NOMO-1 (cell line): ENCODE results near the gene FKBP2.

Source experiments
- DNase-seq, 2 experiments: peaks; one replicate each; lab custom pipeline; 2025; ENCODE audit not compliant: unreplicated experiment in 2 of 2; lab: John Stamatoyannopoulos, UW

FKBP2 gene

GRCh38 chr11:64240435-64241240 lies at the start of gene FKBP2:
FKBP2 (plus strand) TSS chr11:64241095; CDS start chr11:64242388, 1,293 bp downstream.
- peak; percentile 91 to 96 for DNase-seq

DNA sequence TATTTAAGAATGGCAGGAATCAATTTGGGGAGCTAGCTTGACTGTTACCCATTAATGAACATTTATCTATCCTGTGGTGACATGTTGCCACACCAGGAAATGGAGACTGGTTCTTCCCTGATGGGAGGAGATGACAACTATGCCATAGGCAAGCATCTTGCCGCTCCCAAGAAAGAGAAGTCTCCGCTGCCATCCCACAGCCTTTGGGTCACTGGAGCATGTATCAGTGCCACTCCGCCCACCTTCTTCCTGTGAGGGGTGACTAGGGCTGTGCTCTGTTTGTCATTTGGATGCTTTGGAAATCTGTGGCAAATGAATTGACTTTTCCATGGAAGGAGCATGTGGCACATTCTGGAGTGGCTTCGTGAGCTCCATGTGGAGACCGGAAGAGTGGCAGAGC lies 48.5 kb upstream of the FKBP2 start:
- DNase-seq: no peak

- no peak for DNase-seq
These were observed 44.3 kb upstream of the FKBP2 start for GRCh38 chr11:64196626-64197025.

DNA sequence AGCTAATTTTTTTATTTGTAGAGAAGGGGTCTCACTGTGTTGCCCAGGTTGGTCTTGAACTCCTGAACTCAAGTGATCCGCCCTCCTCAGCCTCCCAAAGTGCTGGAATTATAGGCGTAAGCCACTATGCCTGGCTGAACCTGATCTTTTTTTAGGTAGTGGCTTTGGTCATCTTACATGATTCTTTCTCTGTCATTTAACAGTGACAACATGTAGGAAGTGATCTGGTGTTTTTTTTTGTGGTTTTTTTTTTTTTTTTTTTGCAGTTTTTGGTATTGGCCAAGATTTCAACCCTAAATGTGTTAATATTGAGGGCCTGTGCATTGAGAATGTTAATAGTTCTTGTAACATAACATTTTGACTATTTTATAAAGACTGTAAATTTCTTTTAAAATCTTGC lies 42.4 kb upstream of the FKBP2 start:
- DNase-seq: peak in 1 of 2 experiments; percentile 22

DNA sequence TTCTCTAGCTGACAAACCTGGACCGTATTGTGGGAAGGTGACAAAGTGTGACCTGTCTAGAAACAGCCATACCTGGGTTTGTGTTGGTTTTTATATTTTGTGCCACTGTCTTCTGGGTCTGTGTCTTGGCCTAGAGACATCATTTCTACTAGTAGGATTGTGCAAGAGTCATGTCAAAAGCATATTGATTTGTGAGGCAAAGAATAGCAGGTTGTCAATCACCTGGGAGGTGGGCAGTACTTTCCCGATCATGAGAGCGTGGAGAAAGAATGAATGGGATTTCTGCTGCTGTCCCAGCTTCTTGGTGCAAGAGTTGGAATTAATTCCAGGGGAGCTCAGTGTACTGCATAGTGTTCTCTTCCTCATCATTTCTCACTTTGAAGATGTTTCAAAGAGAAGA lies 39.4 kb upstream of the FKBP2 start:
- no peak for DNase-seq

- DNase-seq: no peak
These were observed 37.9 kb upstream of the FKBP2 start for GRCh38 chr11:64202992-64203391.

GRCh38 chr11:64203421-64204079 lies 37.3 kb upstream of the FKBP2 start:
- no peak for DNase-seq

- no peak for DNase-seq
These were observed 36.8 kb upstream of the FKBP2 start for GRCh38 chr11:64204080-64204440.

DNA sequence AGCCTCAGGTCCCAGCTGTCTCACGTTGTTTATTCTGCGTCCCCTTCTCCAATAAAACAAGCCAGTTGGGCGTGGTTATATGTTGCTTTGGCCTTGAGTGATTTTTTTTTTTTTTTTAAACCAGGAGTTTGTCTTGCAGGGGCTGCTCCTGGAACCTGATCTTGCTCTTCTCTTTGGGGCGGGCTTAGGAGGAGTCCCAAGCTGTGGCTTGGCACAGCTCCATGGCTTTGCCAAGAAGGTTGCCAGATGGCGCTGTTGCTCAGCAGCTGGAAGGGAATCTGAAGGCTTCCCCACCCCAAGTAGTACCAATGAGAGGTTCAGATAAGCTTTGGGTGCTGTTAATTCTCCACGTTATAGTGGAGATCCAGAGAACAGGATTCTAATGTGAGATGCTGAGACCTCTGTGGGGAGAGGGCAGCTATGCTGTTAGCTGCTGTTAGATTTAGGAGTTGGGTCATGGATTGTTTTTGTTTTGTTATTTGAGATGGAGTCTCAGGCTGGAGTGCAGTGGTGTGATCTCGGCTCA lies 36.4 kb upstream of the FKBP2 start:
- peak; percentile 71 to 76 for DNase-seq

DNA sequence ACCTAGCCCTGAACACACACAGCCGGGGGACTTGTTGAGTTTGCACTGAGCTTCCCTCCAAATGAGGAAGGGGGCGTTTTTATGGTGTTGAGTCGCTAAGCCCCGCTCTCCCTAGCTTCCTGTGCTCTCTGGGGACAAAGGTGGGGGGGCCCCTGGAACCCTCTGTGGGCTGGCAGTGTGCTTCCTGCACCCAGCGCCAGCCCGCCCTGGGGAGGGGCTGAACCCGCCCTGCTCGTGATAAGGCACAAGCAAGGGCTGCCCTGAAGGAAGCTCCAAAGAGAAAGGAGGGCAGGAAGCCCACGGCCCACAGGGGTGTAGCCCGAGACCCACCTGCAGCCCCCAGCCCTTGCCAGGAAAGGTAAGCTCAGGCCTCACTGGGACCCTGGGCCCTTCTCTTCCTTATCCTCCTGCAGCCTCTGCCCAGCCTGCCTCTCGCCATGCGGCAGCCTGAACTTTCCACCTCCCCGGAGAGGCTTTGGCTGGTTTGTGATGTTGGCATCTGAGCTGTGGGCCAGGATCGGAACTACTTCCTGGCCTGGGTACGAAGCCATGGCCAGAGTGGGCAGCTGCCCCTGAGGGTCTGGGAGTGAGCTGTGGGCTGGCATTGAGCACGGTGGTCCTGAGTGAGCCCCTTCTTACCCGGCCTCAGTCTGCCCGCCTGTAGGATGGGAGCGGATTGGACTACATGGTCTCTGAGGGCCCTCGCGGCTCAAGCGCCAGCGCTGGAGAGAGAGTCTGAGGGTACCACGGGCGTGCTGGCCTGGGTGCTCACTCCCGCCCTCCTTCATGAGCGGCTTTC lies 34.2 kb upstream of the FKBP2 start, which contains the start of gene FERMT3:
Gene FERMT3 (plus strand): TSS at position 265 of the 799 bp plus-strand sequence. CDS start 644 bp downstream, outside the sequence.
- DNase-seq: peak; percentile 50 to 77

- peak; percentile 92 for DNase-seq
These were observed 33.4 kb upstream of the FKBP2 start for GRCh38 chr11:64207256-64208085.

DNA sequence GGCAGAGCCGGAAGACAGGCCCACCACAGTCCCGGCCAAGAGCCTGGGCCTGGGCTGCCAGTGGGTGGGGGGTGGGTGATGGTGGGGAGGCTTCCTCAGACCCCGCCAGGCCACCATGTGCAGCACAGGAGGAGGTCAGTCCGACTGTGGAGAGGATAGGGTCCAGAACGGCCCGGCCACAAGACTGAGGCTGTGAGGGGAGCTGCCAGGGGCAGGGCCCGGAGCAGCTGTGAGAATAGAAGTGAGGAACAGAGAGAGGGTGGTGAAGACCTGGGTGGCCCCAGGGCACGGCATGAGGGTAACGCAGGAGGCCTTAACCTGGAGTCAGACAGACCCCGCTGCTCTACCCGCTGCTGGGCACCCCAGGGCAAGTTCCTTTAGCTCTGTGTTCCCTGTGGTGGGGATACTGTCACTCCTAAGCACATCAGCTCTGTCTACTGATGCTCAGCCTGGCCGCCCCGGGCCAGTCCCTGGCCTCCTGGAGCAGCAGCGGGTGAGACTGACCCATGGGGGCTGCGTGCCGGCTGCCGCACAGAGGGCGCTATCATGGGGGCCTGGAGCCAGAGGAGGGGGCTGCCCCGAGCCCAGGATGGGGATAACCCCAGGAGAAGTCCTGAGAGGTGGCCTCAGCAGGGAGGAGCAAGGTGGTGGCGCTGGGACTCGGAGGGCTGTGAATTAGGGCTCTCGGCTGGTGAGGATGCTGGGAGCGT lies 32.7 kb upstream of the FKBP2 start:
- no peak for DNase-seq

DNA sequence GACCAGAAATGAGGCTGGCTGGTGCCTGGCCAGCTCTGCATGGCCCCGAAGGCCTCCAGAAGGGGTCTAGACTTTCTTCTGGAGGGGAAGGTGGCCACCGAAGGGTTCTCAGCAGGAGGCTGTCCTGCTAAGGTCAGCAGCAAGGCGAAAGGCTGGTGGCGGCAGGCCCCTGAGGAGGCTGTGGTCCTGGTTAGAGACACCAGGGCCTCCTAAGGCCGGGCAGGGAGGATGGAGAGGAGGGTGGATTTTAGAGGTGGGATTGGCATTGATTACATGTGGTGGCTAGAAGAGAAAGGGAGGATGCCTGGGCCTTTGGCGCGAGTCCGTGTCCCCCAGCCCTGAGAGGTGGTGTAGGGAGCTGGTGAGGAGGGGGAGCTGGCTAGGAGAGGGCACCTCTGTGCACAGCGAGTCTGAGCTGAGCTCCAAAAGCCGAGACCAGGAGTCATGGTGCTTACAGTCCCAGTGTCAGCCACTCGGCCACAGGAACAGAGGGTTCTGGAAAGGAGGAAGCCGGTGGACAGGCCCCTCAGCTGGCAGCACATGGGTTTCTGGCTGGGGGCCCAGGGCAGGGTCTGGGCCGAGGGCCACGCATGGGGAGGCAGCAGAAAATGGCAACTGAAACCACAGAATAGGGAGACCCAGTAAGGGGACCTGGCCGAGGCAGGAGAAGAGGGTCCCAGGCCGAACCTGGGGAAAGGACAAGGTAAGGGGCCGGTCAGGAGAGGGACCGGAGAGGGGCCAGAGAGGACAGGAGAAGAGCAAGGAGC lies 31.9 kb upstream of the FKBP2 start:
- DNase-seq: no peak

DNA sequence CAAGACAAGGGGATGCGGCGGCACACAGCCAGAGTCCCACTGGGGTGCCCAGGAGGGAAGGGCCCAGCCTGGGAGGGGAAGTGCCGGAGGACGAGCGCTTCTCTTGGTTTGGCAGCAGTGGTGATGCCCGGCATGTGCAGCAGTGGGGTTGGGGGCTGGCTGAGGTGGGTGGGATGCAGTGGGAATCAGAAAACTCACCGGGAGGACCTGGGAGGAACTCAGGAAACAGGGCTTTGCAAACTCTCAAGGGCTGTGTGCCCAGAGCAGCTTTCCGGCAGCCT lies 31.4 kb upstream of the FKBP2 start:
- no peak for DNase-seq

DNA sequence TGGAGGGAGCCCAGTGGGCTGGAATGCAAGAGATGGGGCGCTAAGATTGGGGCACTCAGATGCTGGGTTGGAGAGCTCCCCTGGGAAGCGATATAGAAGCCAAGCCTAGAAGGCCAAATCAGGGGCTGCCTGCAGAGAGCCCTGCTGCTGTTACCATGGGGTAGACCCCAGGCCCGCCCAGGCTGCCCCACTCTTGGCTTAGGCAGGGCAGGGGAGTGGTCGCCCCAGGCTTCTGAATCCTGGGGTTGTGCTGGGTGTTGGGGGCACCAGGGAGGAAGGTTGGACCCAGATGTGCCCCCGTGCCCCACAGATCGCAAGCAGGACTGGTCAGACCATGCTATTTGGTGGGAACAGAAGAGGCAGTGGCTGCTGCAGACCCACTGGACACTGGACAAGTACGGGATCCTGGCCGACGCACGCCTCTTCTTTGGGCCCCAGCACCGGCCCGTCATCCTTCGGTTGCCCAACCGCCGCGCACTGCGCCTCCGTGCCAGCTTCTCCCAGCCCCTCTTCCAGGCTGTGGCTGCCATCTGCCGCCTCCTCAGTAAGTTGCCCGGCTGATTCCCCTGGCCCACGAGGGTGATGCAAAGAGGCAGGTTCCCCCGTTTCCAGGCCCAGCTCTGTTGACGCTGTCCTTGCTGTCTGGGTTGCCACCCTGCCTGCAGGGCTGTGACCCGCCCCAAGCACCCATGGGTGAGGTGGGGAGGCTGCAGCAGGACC lies 30.4 kb upstream of the FKBP2 start:
- DNase-seq: no peak

GRCh38 chr11:64211181-64211872 lies 29.6 kb upstream of the FKBP2 start:
- no peak for DNase-seq

DNA sequence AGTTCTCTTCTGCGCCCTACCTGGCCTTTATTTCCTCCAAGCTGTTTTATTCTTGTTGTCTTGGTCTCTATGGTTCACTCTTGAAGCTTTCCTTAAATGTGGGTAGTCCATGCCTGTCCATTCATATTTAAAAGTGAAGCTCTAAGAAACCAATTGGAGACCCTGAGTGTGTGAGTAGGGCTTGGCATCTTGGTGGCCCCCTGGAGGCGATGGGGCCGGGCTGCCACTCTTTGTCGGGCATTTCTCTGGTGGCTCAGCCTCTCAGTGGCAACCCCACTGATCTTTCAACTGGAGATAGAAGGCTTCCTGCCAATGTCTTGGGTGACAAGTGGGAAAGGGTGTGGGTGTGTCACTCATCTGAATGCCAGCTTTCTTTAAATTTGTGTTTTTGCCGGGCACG lies 24.0 kb upstream of the FKBP2 start:
- no peak for DNase-seq
